A549 (cell line): ENCODE results near the gene MFAP4. TPM values are rescaled to one million over a fixed set of nuclear protein-coding genes. Genes with fewer than 3 reads are reported as not detected.

Source experiments
- ATAC-seq, 2 experiments: fragments of 200-7000 bp in 1 of 2; fragments of >200 bp in 1 of 2; cut with Nextera tagmentation in 1 of 2; cut with Tn5 transposase in 1 of 2; 3 replicates each; pipeline versions ENCODE4 v1.8.0 to v1.9.1; 2018 to 2020; ENCODE audit warnings: mild to moderate bottlenecking in 1 of 2, moderate library complexity in 1 of 2
- CTCF ChIA-PET: fragments of 300-600 bp; sonication (Branson Sonifier 250); formaldehyde crosslinking; extraction: SDS; loops from one replicate; lab custom pipeline; 2021; ENCODE audit warnings: antibody characterized with exemption, inconsistent platforms; lab: Yijun Ruan, JAX
- POLR2A ChIA-PET: fragments of 350-600 bp; formaldehyde crosslinking; extraction: SDS; loops from one replicate; lab custom pipeline; 2021; ENCODE audit warnings: antibody characterized with exemption, inconsistent platforms; lab: Yijun Ruan, JAX
- DNase-seq, 2 experiments: peaks; one replicate each; pipeline versions ENCODE4 v3.0.0 to v3.0.0-alpha.2; 2011 to 2016; ENCODE audit warnings: low read depth in 1 of 2, low spot score in 1 of 2
- FAIRE-seq: peaks from 2 replicates; lab custom pipeline; 2011; peaks lifted over from hg19 to GRCh38; lab: Jason Lieb, UNC
- H3K27ac ChIP-seq, 2 experiments: fragments of >200 bp; sonication (Bioruptor Twin); formaldehyde crosslinking; 3 replicates each; pipeline ENCODE4 v1.5.1; 2016 to 2017
- H3K4me1 ChIP-seq: fragments of >200 bp; sonication (Bioruptor Twin); formaldehyde crosslinking; 3 replicates; pipeline ENCODE4 v1.6.1; 2016
- H3K4me2 ChIP-seq: fragments of >200 bp; sonication (Bioruptor Twin); formaldehyde crosslinking; 3 replicates; pipeline ENCODE4 v1.6.1; 2016
- H3K4me3 ChIP-seq: fragments of >200 bp; sonication (Bioruptor Twin); formaldehyde crosslinking; 3 replicates; pipeline ENCODE4 v1.5.1; 2016
- H3K9me3 ChIP-seq: fragments of >200 bp; sonication (Bioruptor Twin); formaldehyde crosslinking; 3 replicates; pipeline ENCODE4 v1.6.1; 2016
- BHLHE40 ChIP-seq: IDR thresholded peaks from 2 replicates; pipeline ENCODE4 v1.6.1; 2012; ENCODE audit warnings: low read depth, low read length, inconsistent platforms
- FOXS1 ChIP-seq: fragments of 250-450 bp; sonication (Bioruptor Pico); IDR thresholded peaks from 2 replicates; pipeline ENCODE4 v1.5.0; 2020; ENCODE audit warnings: mild to moderate bottlenecking, moderate library complexity
- GATA3 ChIP-seq: IDR thresholded peaks from 2 replicates; pipeline ENCODE4 v1.6.1; 2012; ENCODE audit warnings: borderline replicate concordance
- HEYL ChIP-seq: fragments of 250-450 bp; sonication (Bioruptor Pico); IDR thresholded peaks from 2 replicates; pipeline ENCODE4 v1.8.0; 2021; ENCODE audit warnings: mild to moderate bottlenecking, moderate library complexity
- HOXA7 ChIP-seq: fragments of 250-450 bp; sonication (Bioruptor Pico); IDR thresholded peaks from 2 replicates; pipeline ENCODE4 v1.5.0; 2020; ENCODE audit warnings: mild to moderate bottlenecking, moderate library complexity
- JUN ChIP-seq, 2 experiments: fragments of >200 bp; sonication (Bioruptor Twin); formaldehyde crosslinking; IDR thresholded peaks; 2 replicates in 1 of 2; 3 replicates in 1 of 2; pipeline ENCODE4 v1.6.1; 2016 to 2017
- JUNB ChIP-seq: fragments of >200 bp; sonication (Bioruptor Twin); formaldehyde crosslinking; IDR thresholded peaks from 2 replicates; pipeline ENCODE4 v1.6.1; 2016
- KDM5A ChIP-seq: fragments of 200-600 bp; sonication (generic); IDR thresholded peaks from 2 replicates; pipeline ENCODE4 v1.6.1; 2016; ENCODE audit warnings: antibody characterized with exemption, mild to moderate bottlenecking
- MAX ChIP-seq: IDR thresholded peaks from 2 replicates; pipeline ENCODE4 v1.6.1; 2012
- MAZ ChIP-seq: fragments of 150-350 bp; IDR thresholded peaks from 2 replicates; pipeline ENCODE4 v1.6.1; 2014; ENCODE audit warnings: antibody characterized with exemption, low read depth, low read length, borderline replicate concordance
- POLR2A ChIP-seq: IDR thresholded peaks from 2 replicates; pipeline ENCODE4 v1.6.1; 2012; ENCODE audit warnings: mild to moderate bottlenecking, low read length
- POLR2AphosphoS2 ChIP-seq: conservative IDR thresholded peaks from 2 replicates; pipeline ENCODE4 v1.6.1; 2012; ENCODE audit warnings: low read length, improper control_type of control experiment, inconsistent platforms
- TFCP2L1 ChIP-seq: fragments of 250-450 bp; sonication (Bioruptor Pico); IDR thresholded peaks from 2 replicates; pipeline ENCODE4 v1.5.0; 2021; ENCODE audit warnings: mild to moderate bottlenecking
- ZNF302 ChIP-seq: fragments of 250-450 bp; sonication (Bioruptor Pico); IDR thresholded peaks from 2 replicates; pipeline ENCODE4 v1.9.0; 2021; ENCODE audit warnings: inconsistent platforms, mild to moderate bottlenecking, moderate library complexity
- WGBS: methylation state at CpG from one replicate; pipeline ENCODE4 v1.1.6; 2017; ENCODE audit errors: missing lambda C conversion rate; 5-methylcytosine and 5-hydroxymethylcytosine counted together
- polyA plus RNA-seq, 4 experiments: library from polyadenylated mRNA; depleted of rRNA in 3 of 4; stranded (reverse); fragments of >200 nt; fragmentation: RNase III in 1 of 4; extraction: RNeasy Plus Mini Kit Qiagen cat#74134 plus additional on column Dnase treatment in 1 of 4; gene quantifications; 2 replicates in 3 of 4; 3 replicates in 1 of 4; pipeline ENCODE4 v1.2.3, GENCODE V29; 2011 to 2017
- TF ChIP-seq, protein P1 (sequence below): fragments of 150-350 bp; IDR thresholded peaks from 2 replicates; pipeline ENCODE4 v1.6.1; 2014; ENCODE audit warnings: low read depth, mild to moderate bottlenecking, low read length
- TF ChIP-seq, protein P2 (sequence below): fragments of 250-450 bp; sonication (Bioruptor Pico); IDR thresholded peaks from 2 replicates; pipeline ENCODE4 v1.5.0; 2021; ENCODE audit warnings: mild to moderate bottlenecking, moderate library complexity, borderline replicate concordance
- TF ChIP-seq, protein P3 (sequence below): fragments of >200 bp; sonication (Bioruptor Twin); formaldehyde crosslinking; IDR thresholded peaks from 2 replicates; pipeline ENCODE4 v1.6.1; 2016
- TF ChIP-seq, protein P4 (sequence below): fragments of 450-650 bp; IDR thresholded peaks from 2 replicates; pipeline ENCODE4 v1.6.1; 2014; ENCODE audit warnings: antibody characterized with exemption
- TF ChIP-seq, protein P5 (sequence below): fragments of >200 bp; sonication (Bioruptor Twin); formaldehyde crosslinking; IDR thresholded peaks from 3 replicates; pipeline ENCODE4 v1.5.1; 2016

The MFAP4 gene
- polyA plus RNA-seq, 2 of the 4 experiments (the other 2 are of a cell fraction) = 0.13 TPM; not detected in 1

DNA sequence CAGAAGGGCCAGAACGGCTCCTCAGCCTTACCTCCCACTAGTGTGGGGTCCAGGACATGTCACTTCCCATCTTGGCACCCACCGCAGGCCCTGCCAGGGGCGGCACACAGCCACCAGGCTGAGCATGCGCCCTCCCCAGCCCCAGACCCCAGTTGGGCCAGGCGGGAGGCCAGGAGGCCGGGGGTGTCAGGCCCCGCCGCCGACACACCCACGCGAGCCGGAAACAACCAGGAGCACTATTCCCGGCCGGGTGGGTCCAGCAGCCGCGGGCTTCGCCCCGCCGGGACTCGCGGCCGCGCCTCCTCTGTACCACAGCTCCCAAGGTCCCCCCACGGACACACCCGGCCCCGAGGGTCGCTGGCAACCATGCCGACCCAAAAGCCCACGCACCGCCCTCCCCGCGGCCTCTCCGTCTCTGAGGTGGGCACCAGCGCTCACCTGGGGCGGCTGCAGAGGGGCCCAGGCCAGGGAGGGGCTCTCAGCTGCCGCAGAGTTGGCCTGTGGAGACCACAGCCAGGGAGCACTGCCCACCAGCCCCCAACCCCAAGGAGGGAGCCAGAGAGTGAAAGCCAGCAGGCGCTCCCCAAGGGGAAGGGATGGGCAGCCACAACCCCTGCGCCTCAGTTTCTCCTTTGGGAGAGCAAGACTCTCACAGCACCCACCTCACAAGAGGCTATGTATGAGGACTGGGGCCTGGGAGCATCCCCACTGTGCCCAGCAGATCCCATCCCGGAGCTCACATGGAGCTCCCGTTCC lies 42.5 kb downstream of the MFAP4 start:
- Histone ChIP-seq H3K4me3 (no peak overlapping the region), H3K27ac (peak overlapping the region in 1 of 2 experiments; percentile 93; a peak in 3 of 6 replicates), H3K9me3 (no peaks in the 10 kb centered on the region), H3K4me1 (peaks cover 35% of the 10 kb centered on the region), H3K4me2 (no peak overlapping the region)
- ATAC-seq (no peak), DNase-seq (no peak), FAIRE-seq (no peak)
- 94% methylated on average over 38 of the region's 40 CpGs for WGBS
- ChIA-PET CTCF (interaction anchor here (1.8 to 4.6 kb wide), 3 partner anchors 10 to 103 kb away, joined by 6 to 28 read pairs (median 9); partner anchors contain the start of gene B9D1), POLR2A (no interaction called here)
- no peak for TF ChIP-seq POLR2A
- TF ChIP-seq JUNB = no peak
- no peak for TF ChIP-seq FOXS1
- no peak for TF ChIP-seq KDM5A
- no peak for TF ChIP-seq HEYL (CRISPR knock-in tag)
- no peak for TF ChIP-seq MAX
- TF ChIP-seq, protein P1, sequence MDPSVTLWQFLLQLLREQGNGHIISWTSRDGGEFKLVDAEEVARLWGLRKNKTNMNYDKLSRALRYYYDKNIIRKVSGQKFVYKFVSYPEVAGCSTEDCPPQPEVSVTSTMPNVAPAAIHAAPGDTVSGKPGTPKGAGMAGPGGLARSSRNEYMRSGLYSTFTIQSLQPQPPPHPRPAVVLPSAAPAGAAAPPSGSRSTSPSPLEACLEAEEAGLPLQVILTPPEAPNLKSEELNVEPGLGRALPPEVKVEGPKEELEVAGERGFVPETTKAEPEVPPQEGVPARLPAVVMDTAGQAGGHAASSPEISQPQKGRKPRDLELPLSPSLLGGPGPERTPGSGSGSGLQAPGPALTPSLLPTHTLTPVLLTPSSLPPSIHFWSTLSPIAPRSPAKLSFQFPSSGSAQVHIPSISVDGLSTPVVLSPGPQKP = no peak
- TF ChIP-seq, protein P2, sequence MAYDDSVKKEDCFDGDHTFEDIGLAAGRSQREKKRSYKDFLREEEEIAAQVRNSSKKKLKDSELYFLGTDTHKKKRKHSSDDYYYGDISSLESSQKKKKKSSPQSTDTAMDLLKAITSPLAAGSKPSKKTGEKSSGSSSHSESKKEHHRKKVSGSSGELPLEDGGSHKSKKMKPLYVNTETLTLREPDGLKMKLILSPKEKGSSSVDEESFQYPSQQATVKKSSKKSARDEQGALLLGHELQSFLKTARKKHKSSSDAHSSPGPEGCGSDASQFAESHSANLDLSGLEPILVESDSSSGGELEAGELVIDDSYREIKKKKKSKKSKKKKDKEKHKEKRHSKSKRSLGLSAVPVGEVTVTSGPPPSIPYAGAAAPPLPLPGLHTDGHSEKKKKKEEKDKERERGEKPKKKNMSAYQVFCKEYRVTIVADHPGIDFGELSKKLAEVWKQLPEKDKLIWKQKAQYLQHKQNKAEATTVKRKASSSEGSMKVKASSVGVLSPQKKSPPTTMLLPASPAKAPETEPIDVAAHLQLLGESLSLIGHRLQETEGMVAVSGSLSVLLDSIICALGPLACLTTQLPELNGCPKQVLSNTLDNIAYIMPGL (CRISPR knock-in tag) = no peak
- no peak for TF ChIP-seq JUN (IDR thresholded peaks at IDR 0.05)
- TF ChIP-seq, protein P3, sequence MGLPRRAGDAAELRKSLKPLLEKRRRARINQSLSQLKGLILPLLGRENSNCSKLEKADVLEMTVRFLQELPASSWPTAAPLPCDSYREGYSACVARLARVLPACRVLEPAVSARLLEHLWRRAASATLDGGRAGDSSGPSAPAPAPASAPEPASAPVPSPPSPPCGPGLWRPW = no peak
- no peak for TF ChIP-seq TFCP2L1 (CRISPR knock-in tag)
- no peak for TF ChIP-seq ZNF302
- no peak for TF ChIP-seq MAZ
- no peak for TF ChIP-seq BHLHE40
- no peak for TF ChIP-seq HOXA7 (CRISPR knock-in tag)

- peaks cover 35% of the 10 kb centered on the region for H3K4me1 ChIP-seq
- ATAC-seq = no peak
- CTCF ChIA-PET = interaction anchor here (1.2 to 4.6 kb wide), 5 partner anchors 11 to 104 kb away, joined by 3 to 28 read pairs (median 4); partner anchors contain the start of gene B9D1
- TF ChIP-seq, protein P4, sequence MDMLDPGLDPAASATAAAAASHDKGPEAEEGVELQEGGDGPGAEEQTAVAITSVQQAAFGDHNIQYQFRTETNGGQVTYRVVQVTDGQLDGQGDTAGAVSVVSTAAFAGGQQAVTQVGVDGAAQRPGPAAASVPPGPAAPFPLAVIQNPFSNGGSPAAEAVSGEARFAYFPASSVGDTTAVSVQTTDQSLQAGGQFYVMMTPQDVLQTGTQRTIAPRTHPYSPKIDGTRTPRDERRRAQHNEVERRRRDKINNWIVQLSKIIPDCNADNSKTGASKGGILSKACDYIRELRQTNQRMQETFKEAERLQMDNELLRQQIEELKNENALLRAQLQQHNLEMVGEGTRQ = no peak
- TF ChIP-seq FOXS1 (no peak), POLR2AphosphoS2 (no peak), GATA3 (no peak)
- TF ChIP-seq, protein P5, sequence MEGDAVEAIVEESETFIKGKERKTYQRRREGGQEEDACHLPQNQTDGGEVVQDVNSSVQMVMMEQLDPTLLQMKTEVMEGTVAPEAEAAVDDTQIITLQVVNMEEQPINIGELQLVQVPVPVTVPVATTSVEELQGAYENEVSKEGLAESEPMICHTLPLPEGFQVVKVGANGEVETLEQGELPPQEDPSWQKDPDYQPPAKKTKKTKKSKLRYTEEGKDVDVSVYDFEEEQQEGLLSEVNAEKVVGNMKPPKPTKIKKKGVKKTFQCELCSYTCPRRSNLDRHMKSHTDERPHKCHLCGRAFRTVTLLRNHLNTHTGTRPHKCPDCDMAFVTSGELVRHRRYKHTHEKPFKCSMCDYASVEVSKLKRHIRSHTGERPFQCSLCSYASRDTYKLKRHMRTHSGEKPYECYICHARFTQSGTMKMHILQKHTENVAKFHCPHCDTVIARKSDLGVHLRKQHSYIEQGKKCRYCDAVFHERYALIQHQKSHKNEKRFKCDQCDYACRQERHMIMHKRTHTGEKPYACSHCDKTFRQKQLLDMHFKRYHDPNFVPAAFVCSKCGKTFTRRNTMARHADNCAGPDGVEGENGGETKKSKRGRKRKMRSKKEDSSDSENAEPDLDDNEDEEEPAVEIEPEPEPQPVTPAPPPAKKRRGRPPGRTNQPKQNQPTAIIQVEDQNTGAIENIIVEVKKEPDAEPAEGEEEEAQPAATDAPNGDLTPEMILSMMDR = no peak
- TF ChIP-seq, all 56 proteins: peak for 0
- WGBS = 91% methylated on average over 11 of the region's 13 CpGs
- DNase-seq (peak in 1 of 2 experiments; percentile 35), FAIRE-seq (no peak)
- H3K27ac ChIP-seq = peak overlapping the region in 1 of 2 experiments; percentile 93; a peak in 3 of 6 replicates
- no peak overlapping the region for H3K4me2 ChIP-seq
- POLR2A ChIA-PET = no interaction called here
- no peak overlapping the region for H3K4me3 ChIP-seq
- no peaks in the 10 kb centered on the region for H3K9me3 ChIP-seq
These were observed 43.3 kb downstream of the MFAP4 start for GRCh38 chr17:19343671-19344151.
